Fibroblast of skin of right biceps (primary cell): ENCODE results near the gene WBP11.

ENCODE experiments used
- DNase-seq: peaks from one replicate; pipeline ENCODE4 v3.0.0-alpha.2; 2013

The WBP11 gene

GRCh38 chr12:14803011-14803829 lies at the start of gene WBP11, which contains the start of gene C12orf60:
WBP11 (minus strand) TSS chr12:14803478; CDS start chr12:14801383, 2,095 bp downstream.
C12orf60 (plus strand) TSS chr12:14803670; CDS start chr12:14822936, 19,266 bp downstream.
- DNase-seq: peak; percentile 99

GRCh38 chr12:14852880-14853279 lies 49.6 kb upstream of the WBP11 start:
- DNase-seq: no peak

DNA sequence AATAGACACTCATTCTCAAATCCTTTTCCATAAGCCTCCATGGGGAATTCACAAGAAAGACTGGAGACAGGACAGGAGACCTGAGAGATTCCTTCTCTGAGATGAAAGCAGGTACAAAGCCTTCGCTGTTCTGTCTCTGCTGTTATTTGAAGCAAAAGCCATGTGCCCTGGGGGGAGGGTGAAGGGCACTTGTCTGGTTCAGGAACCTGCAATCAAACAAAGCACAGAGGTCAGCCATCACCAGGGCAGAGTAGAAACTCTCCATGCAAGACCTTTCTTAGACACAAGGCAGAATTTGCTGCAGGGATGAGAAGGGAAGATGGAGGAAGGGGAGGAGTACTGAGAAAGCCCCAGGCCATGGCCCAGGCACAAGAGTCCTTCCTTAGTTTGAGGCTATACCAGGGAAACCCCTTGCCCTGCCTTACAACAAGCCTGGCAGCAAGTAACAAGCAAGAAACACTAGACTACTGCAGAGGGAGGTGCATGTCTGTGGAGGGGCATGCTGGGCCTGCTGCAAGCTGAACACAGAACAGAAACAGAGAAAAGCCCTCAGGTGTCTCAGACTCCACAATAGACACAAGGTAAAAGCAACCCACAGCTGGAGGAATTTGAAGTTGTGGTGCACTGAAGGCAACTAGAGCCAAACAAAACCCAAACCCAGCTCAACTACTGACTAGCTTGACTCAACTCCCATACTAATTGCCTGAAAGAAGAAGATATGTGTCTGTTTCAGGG lies 47.8 kb upstream of the WBP11 start:
- no peak for DNase-seq

GRCh38 chr12:14849661-14850060 lies 46.4 kb upstream of the WBP11 start:
- peak; percentile 16 for DNase-seq

GRCh38 chr12:14846876-14847580 lies 43.8 kb upstream of the WBP11 start:
- no peak for DNase-seq

GRCh38 chr12:14846042-14846587 lies 42.8 kb upstream of the WBP11 start:
- DNase-seq: no peak

DNA sequence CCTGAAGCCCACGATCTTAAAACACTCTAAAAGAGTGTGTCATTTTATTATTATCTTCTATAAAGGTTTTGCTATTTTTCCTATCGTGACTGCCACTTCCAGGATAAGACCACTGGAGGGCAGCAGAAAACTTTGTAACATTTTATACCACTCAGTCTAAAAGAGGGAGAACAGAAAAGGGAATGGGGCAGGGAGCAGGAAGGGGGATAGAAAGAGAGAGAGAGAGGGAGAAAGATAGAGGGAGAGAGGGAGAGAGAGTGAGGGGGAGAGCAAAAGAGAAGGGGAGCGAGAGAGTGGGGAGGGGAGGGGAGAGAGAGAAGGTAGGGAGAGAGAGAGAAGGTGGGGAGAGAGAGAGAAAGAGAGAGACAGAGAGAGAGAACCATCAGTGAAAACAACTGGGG lies 42.1 kb upstream of the WBP11 start:
- peak; percentile 60 for DNase-seq

- DNase-seq: no peak
Measured at GRCh38 chr12:14844401-14844800, 41.1 kb upstream of the WBP11 start.

- no peak for DNase-seq
Measured at GRCh38 chr12:14843425-14843887, 40.2 kb upstream of the WBP11 start, which contains the start of gene ART4. ART4 (minus strand) TSS chr12:14843526; CDS start chr12:14843113, 413 bp downstream.

DNA sequence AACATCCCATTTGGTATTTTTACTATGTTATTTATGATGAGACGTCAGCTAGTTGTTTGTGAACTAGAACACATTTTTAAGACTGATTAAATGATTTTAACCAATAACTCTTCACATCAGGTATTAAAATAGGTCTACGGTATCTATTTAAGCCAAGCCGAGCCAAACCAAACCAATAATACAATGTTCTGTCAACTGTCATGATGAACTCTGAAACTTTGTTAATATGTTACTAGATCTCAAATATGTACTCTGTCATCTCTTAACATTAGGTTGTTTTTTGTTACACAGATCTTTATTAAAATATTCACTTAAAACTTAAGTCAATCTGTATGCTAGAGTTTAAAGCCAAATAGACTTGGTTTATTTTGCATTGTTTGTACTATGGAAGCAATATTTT lies 39.0 kb upstream of the WBP11 start:
- DNase-seq: no peak

GRCh38 chr12:14841761-14842160 lies 38.5 kb upstream of the WBP11 start:
- peak; percentile 80 for DNase-seq

DNA sequence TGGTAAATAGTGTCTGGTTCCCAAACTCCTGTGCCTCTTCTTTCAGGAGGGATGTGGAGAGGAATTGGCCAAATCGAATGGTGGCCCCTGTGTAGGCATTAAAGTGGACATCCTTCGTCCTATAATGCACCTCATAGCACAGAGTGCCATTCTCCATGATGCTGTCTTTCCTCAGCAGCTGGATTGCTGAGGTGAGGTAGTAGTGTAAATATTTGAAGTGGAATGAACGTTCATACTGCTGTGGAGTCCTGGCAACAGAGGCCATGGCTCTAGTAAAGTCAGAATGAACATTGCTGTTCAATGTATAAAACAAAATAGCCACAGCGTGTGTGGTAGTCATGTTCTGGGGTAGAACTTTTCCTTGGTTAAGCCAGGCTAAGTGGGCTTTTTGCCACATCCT lies 37.3 kb upstream of the WBP11 start:
- no peak for DNase-seq

- no peak for DNase-seq
Measured at GRCh38 chr12:14839262-14839661, 36.0 kb upstream of the WBP11 start.

DNA sequence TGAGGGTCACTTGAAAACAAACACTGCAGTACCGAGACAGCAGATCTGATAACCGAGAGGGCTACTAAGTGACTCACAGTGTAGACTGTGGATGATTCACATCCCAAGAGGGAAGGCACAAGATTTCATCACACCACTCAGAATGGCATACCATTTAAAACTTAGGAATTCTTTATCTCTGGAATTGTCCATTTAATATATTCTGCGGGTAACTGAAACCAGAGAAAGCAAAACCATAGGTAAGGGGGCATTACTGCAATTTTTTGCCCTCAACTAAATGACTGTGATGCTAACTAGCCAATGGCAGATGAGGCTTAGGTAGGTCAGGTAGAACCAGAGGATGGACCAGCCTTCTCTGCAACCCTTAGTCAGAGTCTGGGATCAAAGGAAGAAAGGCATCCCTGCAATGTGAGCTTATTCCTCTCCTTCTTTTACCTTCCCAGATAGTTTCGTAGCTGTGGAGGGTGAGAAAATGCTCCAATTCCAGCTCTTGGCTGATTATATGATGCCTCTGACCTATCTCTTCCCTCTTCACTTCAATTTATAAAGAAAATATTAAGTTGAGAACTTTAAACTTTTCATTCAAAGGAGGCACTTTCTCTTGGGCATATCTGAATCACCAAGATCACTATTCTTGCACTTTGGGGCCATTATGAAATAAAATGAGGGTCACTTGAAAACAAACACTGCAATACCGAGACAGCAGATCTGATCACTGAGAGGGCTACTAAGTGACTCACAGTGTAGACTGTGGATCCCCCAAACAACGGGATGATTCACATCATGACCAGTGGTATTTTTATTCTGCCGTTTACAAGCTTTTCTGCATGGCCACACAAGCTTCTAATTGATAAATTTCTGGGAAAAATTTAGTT lies 33.3 kb upstream of the WBP11 start:
- DNase-seq: peak; percentile 84

DNA sequence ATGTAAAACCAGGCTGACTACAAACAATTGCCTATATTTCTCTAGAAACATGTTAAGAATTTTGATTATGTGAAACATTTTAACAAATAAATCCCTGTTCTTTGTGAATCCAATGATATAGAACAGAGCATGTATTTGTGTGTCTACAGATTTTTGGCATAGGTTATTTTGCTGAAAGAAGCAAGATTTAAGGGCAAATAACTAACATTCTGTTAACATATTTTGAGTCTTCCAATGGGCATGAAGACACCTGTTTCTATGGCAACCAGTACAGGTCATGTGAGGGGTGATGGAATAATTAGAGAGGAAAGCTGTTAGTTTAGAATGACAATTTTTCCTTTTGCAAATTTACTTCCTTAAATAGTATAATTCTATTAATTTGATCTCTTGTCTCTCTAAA lies 31.2 kb upstream of the WBP11 start:
- no peak for DNase-seq

GRCh38 chr12:14833952-14834351 lies 30.7 kb upstream of the WBP11 start:
- DNase-seq: peak; percentile 43

- no peak for DNase-seq
Measured at GRCh38 chr12:14833336-14833735, 30.1 kb upstream of the WBP11 start.

DNA sequence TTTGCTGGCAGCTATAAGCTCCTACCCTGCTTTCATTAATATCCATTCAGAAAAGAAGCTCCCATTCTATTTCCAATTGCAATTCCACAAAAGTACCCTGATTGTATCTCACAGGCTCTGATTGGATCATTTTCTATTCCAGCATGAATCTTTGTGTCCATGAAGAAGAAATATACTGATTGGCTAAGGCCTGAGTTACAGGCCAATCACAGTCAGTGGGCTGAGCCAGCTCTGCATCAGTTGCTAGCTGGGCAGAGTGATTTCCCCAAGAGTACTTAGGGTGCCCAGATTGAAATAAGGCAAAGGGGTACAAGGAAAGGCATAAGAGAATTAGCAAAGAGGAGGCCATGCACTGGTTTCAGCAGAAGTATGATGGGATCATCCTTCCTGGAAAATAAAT lies 25.6 kb upstream of the WBP11 start:
- DNase-seq: no peak

DNA sequence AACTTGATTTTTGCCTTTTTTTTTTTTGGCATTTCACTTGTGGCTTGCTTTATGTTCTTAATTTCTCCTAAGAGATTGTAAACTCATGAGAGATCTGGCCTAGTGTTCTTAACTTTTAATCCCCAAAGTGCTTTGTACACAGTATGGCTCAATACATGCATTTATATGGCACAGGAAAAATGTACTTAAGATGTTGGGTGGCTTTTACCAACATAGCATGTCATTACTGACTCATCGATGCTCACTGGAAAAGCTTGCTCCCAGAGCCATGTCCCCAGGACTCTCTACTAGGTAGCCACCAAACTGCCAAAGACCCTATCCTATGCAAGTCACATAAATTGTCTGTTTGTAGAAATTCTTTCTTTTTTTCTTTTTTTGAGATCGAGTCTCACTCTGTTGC lies 23.8 kb upstream of the WBP11 start:
- no peak for DNase-seq

- no peak for DNase-seq
Measured at GRCh38 chr12:14826491-14826890, 23.2 kb upstream of the WBP11 start.

- no peak for DNase-seq
Measured at GRCh38 chr12:14825256-14825655, 22.0 kb upstream of the WBP11 start.
